ENCODE data around the gene FAM184A. TPM values are rescaled to one million over a fixed set of nuclear protein-coding genes. Genes with fewer than 3 reads are reported as not detected.

Gene FAM184A
- total and polyA plus RNA-seq, 2 of the 13 experiments (the other 11 are each of a cell fraction or from before 2014, with no cell fraction given) = 7.0 to 18.0 TPM

GRCh38 chr6:118952683-118953082 is 125.8 kb downstream of the FAM184A start:
- Histone ChIP-seq H3K4me1 (ENCODE audit: insufficient read depth, low read length) (no peaks in the 10 kb centered on the region), H3K9ac (ENCODE audit: insufficient read depth, low read depth, low read length) (no peak overlapping the region), H3K27ac (ENCODE audit: extremely low read length, insufficient read depth, low read length) (no peak overlapping the region), H3K79me2 (ENCODE audit: insufficient read depth, low read length) (no peaks in the 10 kb centered on the region), H3K4me2 (ENCODE audit: low read depth, low read length) (no peak overlapping the region), H3K9me3 (ENCODE audit: low read length) (no peaks in the 10 kb centered on the region), H4K20me1 (ENCODE audit: insufficient read depth, low read length) (no peaks in the 10 kb centered on the region), H3K4me3 (replicated peaks in 1 of 3; ENCODE audit: insufficient read depth in 1 of 3, low read depth in 2 of 3, low read length in 3 of 3) (no peak overlapping the region), H2AFZ (ENCODE audit: low read length) (no peak overlapping the region), H3K36me3 (replicated peaks in 1 of 2; ENCODE audit: control insufficient read depth in 1 of 2, insufficient read depth in 2 of 2, low read length in 2 of 2) (no peaks in the 10 kb centered on the region), H3K27me3 (ENCODE audit: control insufficient read depth in 1 of 2, insufficient read depth in 2 of 2, low read length in 2 of 2) (no peaks in the 10 kb centered on the region)
- CTCF ChIA-PET (ENCODE audit: low intra/inter-chr PET ratio, low total read pairs) = no interaction called here
- no peak for DNase-seq (ENCODE audit: low spot score)
- BruUV-seq (replicated peaks) = no TSS peak
- no peak for TF ChIP-seq HNRNPK (IDR thresholded peaks at IDR 0.05; ENCODE audit: low read depth, low read length, poor library complexity, severe bottlenecking)
- no peak for TF ChIP-seq TBX3 (IDR thresholded peaks at IDR 0.05; ENCODE audit: borderline replicate concordance)
- TF ChIP-seq MAFK (conservative IDR thresholded peaks at IDR 0.05 in 1 of 2, IDR thresholded peaks at IDR 0.05 in 1 of 2; ENCODE audit: low read length in 2 of 2) = peak in 1 of 2 experiments; percentile 19; a peak in 1 of 4 replicates
- no peak for TF ChIP-seq HOXA9 (CRISPR knock-in tag; IDR thresholded peaks at IDR 0.05; ENCODE audit: borderline replicate concordance)
- no peak for TF ChIP-seq ZNF225 (CRISPR knock-in tag; IDR thresholded peaks at IDR 0.05)
- WGBS (ENCODE audit: low lambda C conversion rate) = 91% methylated on average over 2 of the region's 2 CpGs
- no peak for FAIRE-seq
- intact Hi-C loops (cut with micrococcal nuclease; ENCODE audit: unreplicated experiment) (no loop called here), in situ Hi-C loops (cut with HindIII; ENCODE audit: extremely low pct_ligation_motif_present, low pct_unique_long_range_greater_than_20kb) (no loop called here)
- POLR2A ChIA-PET = no interaction called here
- no peak for ATAC-seq

- ChIA-PET POLR2A (no interaction called here), CTCF (ENCODE audit: low intra/inter-chr PET ratio, low total read pairs) (no interaction called here)
- TF ChIP-seq PBX2 (CRISPR knock-in tag; IDR thresholded peaks at IDR 0.05) (no peak), ZNF160 (CRISPR knock-in tag; IDR thresholded peaks at IDR 0.05) (peak; percentile 95)
- no TSS peak for BruUV-seq (replicated peaks)
- Histone ChIP-seq H3K4me3 (replicated peaks in 1 of 3; ENCODE audit: insufficient read depth in 1 of 3, low read depth in 2 of 3, low read length in 3 of 3) (no peak overlapping the region), H3K9ac (ENCODE audit: insufficient read depth, low read depth, low read length) (no peak overlapping the region), H2AFZ (ENCODE audit: low read length) (no peak overlapping the region), H3K4me1 (ENCODE audit: insufficient read depth, low read length) (no peaks in the 10 kb centered on the region), H3K79me2 (ENCODE audit: insufficient read depth, low read length) (no peaks in the 10 kb centered on the region), H4K20me1 (ENCODE audit: insufficient read depth, low read length) (no peaks in the 10 kb centered on the region), H3K9me3 (ENCODE audit: low read length) (peaks cover 18% of the 10 kb centered on the region), H3K27me3 (ENCODE audit: control insufficient read depth in 1 of 2, insufficient read depth in 2 of 2, low read length in 2 of 2) (no peaks in the 10 kb centered on the region), H3K4me2 (ENCODE audit: low read depth, low read length) (no peak overlapping the region), H3K36me3 (replicated peaks in 1 of 2; ENCODE audit: control insufficient read depth in 1 of 2, insufficient read depth in 2 of 2, low read length in 2 of 2) (no peaks in the 10 kb centered on the region), H3K27ac (ENCODE audit: extremely low read length, insufficient read depth, low read length) (no peak overlapping the region)
- DNase-seq (ENCODE audit: low spot score) (no peak), FAIRE-seq (no peak), ATAC-seq (no peak)
- intact Hi-C loops (cut with micrococcal nuclease; ENCODE audit: unreplicated experiment) (no loop called here), in situ Hi-C loops (cut with HindIII; ENCODE audit: extremely low pct_ligation_motif_present, low pct_unique_long_range_greater_than_20kb) (no loop called here)
Observed at GRCh38 chr6:118945217-118945616, 133.2 kb downstream of the FAM184A start.
